ENCODE measurements around the gene LGALS9B. TPM values are rescaled to one million over a fixed set of nuclear protein-coding genes. Genes with fewer than 3 reads are reported as not detected.
"Not testable (repeated sequence)": the region's sequence is repeated elsewhere in the genome, so short reads cannot be mapped to it uniquely, and the experiment has no call there.

The LGALS9B gene
- not detected for total RNA-seq

DNA sequence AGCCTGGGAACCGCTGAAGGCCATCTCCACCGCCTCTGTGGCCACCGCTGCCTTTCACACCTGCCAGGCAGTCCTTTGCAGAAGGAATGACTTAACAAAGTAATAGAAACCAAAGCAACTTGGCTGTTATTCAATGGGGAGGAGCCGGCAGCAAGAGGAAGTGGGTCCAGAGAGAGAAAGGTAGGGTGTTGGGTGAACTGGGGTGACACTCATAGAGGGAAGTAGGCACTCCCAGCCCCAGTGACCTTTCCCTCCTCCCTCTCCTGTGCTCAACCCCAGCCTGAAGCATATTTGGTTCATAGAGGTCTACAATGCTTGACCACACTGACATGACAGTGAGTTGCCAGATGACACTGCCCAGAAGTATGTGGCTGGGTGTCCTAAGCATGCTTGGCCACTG is at the start of gene LGALS9B:
Gene LGALS9B, minus strand, starts transcription at position 93 of the 400 bp plus-strand sequence. Its CDS starts 69 bp downstream, at position 24.
- not testable (repeated sequence) for H3K9ac ChIP-seq (ENCODE audit: low read depth in 1 of 3, low read length in 3 of 3); H3K27ac ChIP-seq (ENCODE audit: low read depth, low read length); H3K4me1 ChIP-seq (ENCODE audit: control insufficient read depth in 3 of 3, insufficient read depth in 3 of 3, low read length in 3 of 3); H3K36me3 ChIP-seq (ENCODE audit: control insufficient read depth in 3 of 3, insufficient read depth in 3 of 3, low read length in 3 of 3); H3K4me3 ChIP-seq (ENCODE audit: low read length in 3 of 3); H3K27me3 ChIP-seq (ENCODE audit: control insufficient read depth in 3 of 3, insufficient read depth in 3 of 3, low read length in 3 of 3); H3K9me3 ChIP-seq (ENCODE audit: control insufficient read depth in 3 of 3, low read length in 3 of 3)

- H3K27me3 ChIP-seq (ENCODE audit: control insufficient read depth in 3 of 3, insufficient read depth in 3 of 3, low read length in 3 of 3); H3K4me1 ChIP-seq (ENCODE audit: control insufficient read depth in 3 of 3, insufficient read depth in 3 of 3, low read length in 3 of 3); H3K9me3 ChIP-seq (ENCODE audit: control insufficient read depth in 3 of 3, low read length in 3 of 3); H3K4me3 ChIP-seq (ENCODE audit: low read length in 3 of 3); H3K9ac ChIP-seq (ENCODE audit: low read depth in 1 of 3, low read length in 3 of 3); H3K36me3 ChIP-seq (ENCODE audit: control insufficient read depth in 3 of 3, insufficient read depth in 3 of 3, low read length in 3 of 3); H3K27ac ChIP-seq (ENCODE audit: low read depth, low read length): not testable (repeated sequence)
Observed at GRCh38 chr17:20516986-20517385, 49.6 kb upstream of the LGALS9B start.

DNA sequence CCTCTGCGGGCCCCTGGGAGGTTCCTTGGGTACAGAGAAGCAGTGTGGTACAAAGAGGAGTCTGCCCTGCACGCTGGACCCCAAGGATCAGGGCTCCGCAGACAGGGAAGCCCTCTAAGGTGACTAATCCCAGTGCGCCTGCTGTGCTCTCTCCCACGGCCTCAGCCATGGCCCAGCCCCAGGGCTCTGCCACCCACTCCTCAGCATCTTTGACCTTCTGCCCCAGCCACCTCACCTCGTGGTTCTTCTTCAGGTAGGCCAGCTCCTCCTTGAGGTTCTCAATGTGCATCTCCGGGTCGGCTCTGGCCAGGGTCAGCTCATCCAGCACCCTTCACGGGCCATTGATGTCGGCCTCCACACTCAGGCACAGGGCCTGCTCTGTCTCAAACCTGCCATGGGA is 47.8 kb upstream of the LGALS9B start:
- H3K27me3 ChIP-seq (ENCODE audit: control insufficient read depth in 3 of 3, insufficient read depth in 3 of 3, low read length in 3 of 3); H3K27ac ChIP-seq (ENCODE audit: low read depth, low read length); H3K9me3 ChIP-seq (ENCODE audit: control insufficient read depth in 3 of 3, low read length in 3 of 3); H3K9ac ChIP-seq (ENCODE audit: low read depth in 1 of 3, low read length in 3 of 3); H3K36me3 ChIP-seq (ENCODE audit: control insufficient read depth in 3 of 3, insufficient read depth in 3 of 3, low read length in 3 of 3); H3K4me1 ChIP-seq (ENCODE audit: control insufficient read depth in 3 of 3, insufficient read depth in 3 of 3, low read length in 3 of 3); H3K4me3 ChIP-seq (ENCODE audit: low read length in 3 of 3): not testable (repeated sequence)

- not testable (repeated sequence) for H3K27ac ChIP-seq (ENCODE audit: low read depth, low read length); H3K9me3 ChIP-seq (ENCODE audit: control insufficient read depth in 3 of 3, low read length in 3 of 3); H3K4me3 ChIP-seq (ENCODE audit: low read length in 3 of 3); H3K9ac ChIP-seq (ENCODE audit: low read depth in 1 of 3, low read length in 3 of 3); H3K36me3 ChIP-seq (ENCODE audit: control insufficient read depth in 3 of 3, insufficient read depth in 3 of 3, low read length in 3 of 3); H3K4me1 ChIP-seq (ENCODE audit: control insufficient read depth in 3 of 3, insufficient read depth in 3 of 3, low read length in 3 of 3); H3K27me3 ChIP-seq (ENCODE audit: control insufficient read depth in 3 of 3, insufficient read depth in 3 of 3, low read length in 3 of 3)
Observed at GRCh38 chr17:20513539-20513938, 46.2 kb upstream of the LGALS9B start.

- not testable (repeated sequence) for H3K27me3 ChIP-seq (ENCODE audit: control insufficient read depth in 3 of 3, insufficient read depth in 3 of 3, low read length in 3 of 3); H3K4me1 ChIP-seq (ENCODE audit: control insufficient read depth in 3 of 3, insufficient read depth in 3 of 3, low read length in 3 of 3)
Observed at GRCh38 chr17:20512378-20512777, 45.0 kb upstream of the LGALS9B start.

GRCh38 chr17:20511778-20512177 is 44.4 kb upstream of the LGALS9B start:
- not testable (repeated sequence) for H3K27ac ChIP-seq (ENCODE audit: low read depth, low read length); H3K9me3 ChIP-seq (ENCODE audit: control insufficient read depth in 3 of 3, low read length in 3 of 3); H3K36me3 ChIP-seq (ENCODE audit: control insufficient read depth in 3 of 3, insufficient read depth in 3 of 3, low read length in 3 of 3); H3K4me1 ChIP-seq (ENCODE audit: control insufficient read depth in 3 of 3, insufficient read depth in 3 of 3, low read length in 3 of 3); H3K27me3 ChIP-seq (ENCODE audit: control insufficient read depth in 3 of 3, insufficient read depth in 3 of 3, low read length in 3 of 3); H3K9ac ChIP-seq (ENCODE audit: low read depth in 1 of 3, low read length in 3 of 3); H3K4me3 ChIP-seq (ENCODE audit: low read length in 3 of 3)

More at GRCh38 chr17:20512378-20512777, 45.0 kb upstream of the LGALS9B start:
- H3K27ac ChIP-seq (ENCODE audit: low read depth, low read length); H3K9me3 ChIP-seq (ENCODE audit: control insufficient read depth in 3 of 3, low read length in 3 of 3); H3K4me3 ChIP-seq (ENCODE audit: low read length in 3 of 3); H3K9ac ChIP-seq (ENCODE audit: low read depth in 1 of 3, low read length in 3 of 3); H3K36me3 ChIP-seq (ENCODE audit: control insufficient read depth in 3 of 3, insufficient read depth in 3 of 3, low read length in 3 of 3): not testable (repeated sequence)

- not testable (repeated sequence) for H3K36me3 ChIP-seq (ENCODE audit: control insufficient read depth in 3 of 3, insufficient read depth in 3 of 3, low read length in 3 of 3); H3K27me3 ChIP-seq (ENCODE audit: control insufficient read depth in 3 of 3, insufficient read depth in 3 of 3, low read length in 3 of 3); H3K27ac ChIP-seq (ENCODE audit: low read depth, low read length); H3K4me1 ChIP-seq (ENCODE audit: control insufficient read depth in 3 of 3, insufficient read depth in 3 of 3, low read length in 3 of 3); H3K9ac ChIP-seq (ENCODE audit: low read depth in 1 of 3, low read length in 3 of 3); H3K4me3 ChIP-seq (ENCODE audit: low read length in 3 of 3); H3K9me3 ChIP-seq (ENCODE audit: control insufficient read depth in 3 of 3, low read length in 3 of 3)
Observed at GRCh38 chr17:20505333-20505732, 38.0 kb upstream of the LGALS9B start.

GRCh38 chr17:20504388-20505066 is 37.2 kb upstream of the LGALS9B start:
- not testable (repeated sequence) for H3K9me3 ChIP-seq (ENCODE audit: control insufficient read depth in 3 of 3, low read length in 3 of 3); H3K9ac ChIP-seq (ENCODE audit: low read depth in 1 of 3, low read length in 3 of 3); H3K4me3 ChIP-seq (ENCODE audit: low read length in 3 of 3); H3K4me1 ChIP-seq (ENCODE audit: control insufficient read depth in 3 of 3, insufficient read depth in 3 of 3, low read length in 3 of 3); H3K27ac ChIP-seq (ENCODE audit: low read depth, low read length); H3K27me3 ChIP-seq (ENCODE audit: control insufficient read depth in 3 of 3, insufficient read depth in 3 of 3, low read length in 3 of 3); H3K36me3 ChIP-seq (ENCODE audit: control insufficient read depth in 3 of 3, insufficient read depth in 3 of 3, low read length in 3 of 3)

GRCh38 chr17:20501896-20502295 is 34.6 kb upstream of the LGALS9B start:
- H3K4me3 ChIP-seq (ENCODE audit: low read length in 3 of 3); H3K9ac ChIP-seq (ENCODE audit: low read depth in 1 of 3, low read length in 3 of 3); H3K27ac ChIP-seq (ENCODE audit: low read depth, low read length); H3K36me3 ChIP-seq (ENCODE audit: control insufficient read depth in 3 of 3, insufficient read depth in 3 of 3, low read length in 3 of 3); H3K4me1 ChIP-seq (ENCODE audit: control insufficient read depth in 3 of 3, insufficient read depth in 3 of 3, low read length in 3 of 3); H3K9me3 ChIP-seq (ENCODE audit: control insufficient read depth in 3 of 3, low read length in 3 of 3); H3K27me3 ChIP-seq (ENCODE audit: control insufficient read depth in 3 of 3, insufficient read depth in 3 of 3, low read length in 3 of 3): not testable (repeated sequence)

DNA sequence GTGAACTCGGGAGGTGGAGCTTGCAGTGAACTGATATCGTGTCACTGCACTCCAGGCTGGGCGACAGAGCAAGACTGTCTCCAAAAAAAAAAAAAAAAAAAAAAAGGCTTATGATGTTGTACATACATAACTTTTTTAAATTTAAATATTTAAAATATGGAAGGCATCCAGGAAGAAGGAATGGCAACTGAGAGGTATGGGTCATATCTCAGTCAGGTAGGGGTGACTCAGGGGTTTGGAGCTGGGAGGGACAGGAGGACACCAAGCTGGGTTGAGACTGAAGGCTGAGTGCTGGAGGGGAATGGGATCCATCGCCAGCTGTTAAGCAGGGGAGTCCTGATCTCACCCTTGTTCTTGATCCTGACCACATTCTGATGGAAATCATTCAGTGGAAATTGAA is 33.0 kb upstream of the LGALS9B start:
- H3K36me3 ChIP-seq (ENCODE audit: control insufficient read depth in 3 of 3, insufficient read depth in 3 of 3, low read length in 3 of 3); H3K9me3 ChIP-seq (ENCODE audit: control insufficient read depth in 3 of 3, low read length in 3 of 3); H3K4me3 ChIP-seq (ENCODE audit: low read length in 3 of 3); H3K4me1 ChIP-seq (ENCODE audit: control insufficient read depth in 3 of 3, insufficient read depth in 3 of 3, low read length in 3 of 3); H3K9ac ChIP-seq (ENCODE audit: low read depth in 1 of 3, low read length in 3 of 3); H3K27ac ChIP-seq (ENCODE audit: low read depth, low read length); H3K27me3 ChIP-seq (ENCODE audit: control insufficient read depth in 3 of 3, insufficient read depth in 3 of 3, low read length in 3 of 3): not testable (repeated sequence)

GRCh38 chr17:20495420-20495819 is 28.1 kb upstream of the LGALS9B start:
- H3K4me3 ChIP-seq (ENCODE audit: low read length in 3 of 3); H3K9me3 ChIP-seq (ENCODE audit: control insufficient read depth in 3 of 3, low read length in 3 of 3); H3K36me3 ChIP-seq (ENCODE audit: control insufficient read depth in 3 of 3, insufficient read depth in 3 of 3, low read length in 3 of 3); H3K4me1 ChIP-seq (ENCODE audit: control insufficient read depth in 3 of 3, insufficient read depth in 3 of 3, low read length in 3 of 3); H3K27ac ChIP-seq (ENCODE audit: low read depth, low read length); H3K9ac ChIP-seq (ENCODE audit: low read depth in 1 of 3, low read length in 3 of 3); H3K27me3 ChIP-seq (ENCODE audit: control insufficient read depth in 3 of 3, insufficient read depth in 3 of 3, low read length in 3 of 3): not testable (repeated sequence)

Measured in skeletal muscle tissue (tissue), 4 donors.